Measurements from ENCODE around the gene ANXA2R. TPM values are rescaled to one million over a fixed set of nuclear protein-coding genes. Genes with fewer than 3 reads are reported as not detected.

Gene ANXA2R
- total and polyA plus RNA-seq, 9 of the 15 experiments (the other 6 are each of a cell fraction or from before 2014, with no cell fraction given): 2.1 to 4.8 (median 3.4) TPM

DNA sequence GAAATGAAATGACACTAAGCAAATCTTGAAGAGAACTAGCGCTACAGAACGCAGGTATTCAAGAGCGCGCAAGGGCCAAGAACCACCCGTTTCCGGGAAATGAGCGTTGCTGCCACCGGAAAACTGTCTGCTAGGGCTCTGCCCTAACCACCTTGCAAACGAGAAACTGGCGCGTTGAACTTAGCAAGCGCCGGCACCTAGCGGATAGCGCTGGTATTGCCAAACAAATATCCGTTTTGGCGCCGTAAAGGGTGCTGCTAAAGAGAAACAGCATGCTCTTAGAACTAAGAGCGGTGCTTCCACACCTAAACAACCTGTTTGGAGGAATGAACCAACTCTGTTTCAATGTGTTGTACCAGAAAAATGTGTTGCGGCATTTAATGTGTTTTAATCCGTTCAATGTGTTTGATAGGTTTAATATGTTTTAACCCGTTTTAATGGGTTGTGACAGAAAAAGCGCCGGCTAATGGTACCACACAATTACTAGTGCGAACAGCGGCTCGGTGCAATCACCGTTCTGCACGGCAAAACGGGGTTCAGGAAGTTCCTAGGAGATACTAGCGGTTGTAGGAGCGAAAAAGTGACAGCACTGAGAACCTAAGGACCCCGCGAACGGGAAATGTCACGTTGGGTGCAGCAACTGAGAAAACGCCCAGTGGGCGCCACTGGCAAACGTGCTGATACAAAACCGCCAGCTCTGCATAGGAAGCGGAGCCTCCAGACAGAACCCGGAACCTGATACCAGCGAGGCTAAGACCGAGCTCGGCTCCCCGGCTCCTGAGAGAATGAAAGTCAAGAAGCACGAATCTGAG is at the start of gene ANXA2R (continued):
- TF ChIP-seq SMAD1 (IDR thresholded peaks at IDR 0.05; ENCODE audit: low read depth, low read length, partially characterized antibody): no peak
- TF ChIP-seq, protein P1, sequence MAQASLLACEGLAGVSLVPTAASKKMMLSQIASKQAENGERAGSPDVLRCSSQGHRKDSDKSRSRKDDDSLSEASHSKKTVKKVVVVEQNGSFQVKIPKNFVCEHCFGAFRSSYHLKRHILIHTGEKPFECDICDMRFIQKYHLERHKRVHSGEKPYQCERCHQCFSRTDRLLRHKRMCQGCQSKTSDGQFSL (CRISPR knock-in tag; IDR thresholded peaks at IDR 0.05): no peak
- TF ChIP-seq, protein P1 (tag; IDR thresholded peaks at IDR 0.05): no peak
- TF ChIP-seq ZNF143 (CRISPR knock-in tag; IDR thresholded peaks at IDR 0.05): no peak
- TF ChIP-seq SMC3 (conservative IDR thresholded peaks at IDR 0.05; ENCODE audit: insufficient read depth, low read depth, low read length): peak; percentile 65
- TF ChIP-seq, protein P2, sequence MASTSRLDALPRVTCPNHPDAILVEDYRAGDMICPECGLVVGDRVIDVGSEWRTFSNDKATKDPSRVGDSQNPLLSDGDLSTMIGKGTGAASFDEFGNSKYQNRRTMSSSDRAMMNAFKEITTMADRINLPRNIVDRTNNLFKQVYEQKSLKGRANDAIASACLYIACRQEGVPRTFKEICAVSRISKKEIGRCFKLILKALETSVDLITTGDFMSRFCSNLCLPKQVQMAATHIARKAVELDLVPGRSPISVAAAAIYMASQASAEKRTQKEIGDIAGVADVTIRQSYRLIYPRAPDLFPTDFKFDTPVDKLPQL (IDR thresholded peaks at IDR 0.05; ENCODE audit: extremely low read depth, insufficient read length): no peak
- TF ChIP-seq SOX6 (IDR thresholded peaks at IDR 0.05): no peak; the same call in 1 of the 2 replicates
- peak; percentile 91 for TF ChIP-seq ETV1 (tag; conservative IDR thresholded peaks at IDR 0.05; ENCODE audit: low read depth)
- TF ChIP-seq, protein P3, sequence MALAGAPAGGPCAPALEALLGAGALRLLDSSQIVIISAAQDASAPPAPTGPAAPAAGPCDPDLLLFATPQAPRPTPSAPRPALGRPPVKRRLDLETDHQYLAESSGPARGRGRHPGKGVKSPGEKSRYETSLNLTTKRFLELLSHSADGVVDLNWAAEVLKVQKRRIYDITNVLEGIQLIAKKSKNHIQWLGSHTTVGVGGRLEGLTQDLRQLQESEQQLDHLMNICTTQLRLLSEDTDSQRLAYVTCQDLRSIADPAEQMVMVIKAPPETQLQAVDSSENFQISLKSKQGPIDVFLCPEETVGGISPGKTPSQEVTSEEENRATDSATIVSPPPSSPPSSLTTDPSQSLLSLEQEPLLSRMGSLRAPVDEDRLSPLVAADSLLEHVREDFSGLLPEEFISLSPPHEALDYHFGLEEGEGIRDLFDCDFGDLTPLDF (CRISPR knock-in tag; IDR thresholded peaks at IDR 0.05): no peak; the same call in 1 of the 2 replicates
- TF ChIP-seq ZEB2 (IDR thresholded peaks at IDR 0.05): peak; percentile 7; the same call in 1 of the 2 replicates
- TF ChIP-seq BMI1 (IDR thresholded peaks at IDR 0.05; ENCODE audit: low read length): no peak
- TF ChIP-seq MXI1 (IDR thresholded peaks at IDR 0.05; ENCODE audit: low read depth, low read length): 0 out of 2 replicates have a peak, but pooled peaks have one; percentile 23
- TF ChIP-seq, protein P4, sequence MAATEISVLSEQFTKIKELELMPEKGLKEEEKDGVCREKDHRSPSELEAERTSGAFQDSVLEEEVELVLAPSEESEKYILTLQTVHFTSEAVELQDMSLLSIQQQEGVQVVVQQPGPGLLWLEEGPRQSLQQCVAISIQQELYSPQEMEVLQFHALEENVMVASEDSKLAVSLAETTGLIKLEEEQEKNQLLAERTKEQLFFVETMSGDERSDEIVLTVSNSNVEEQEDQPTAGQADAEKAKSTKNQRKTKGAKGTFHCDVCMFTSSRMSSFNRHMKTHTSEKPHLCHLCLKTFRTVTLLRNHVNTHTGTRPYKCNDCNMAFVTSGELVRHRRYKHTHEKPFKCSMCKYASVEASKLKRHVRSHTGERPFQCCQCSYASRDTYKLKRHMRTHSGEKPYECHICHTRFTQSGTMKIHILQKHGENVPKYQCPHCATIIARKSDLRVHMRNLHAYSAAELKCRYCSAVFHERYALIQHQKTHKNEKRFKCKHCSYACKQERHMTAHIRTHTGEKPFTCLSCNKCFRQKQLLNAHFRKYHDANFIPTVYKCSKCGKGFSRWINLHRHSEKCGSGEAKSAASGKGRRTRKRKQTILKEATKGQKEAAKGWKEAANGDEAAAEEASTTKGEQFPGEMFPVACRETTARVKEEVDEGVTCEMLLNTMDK (IDR thresholded peaks at IDR 0.05; ENCODE audit: borderline replicate concordance, insufficient read depth, low read depth, low read length, poor library complexity, severe bottlenecking): peak; percentile 75
- TF ChIP-seq, protein P5, sequence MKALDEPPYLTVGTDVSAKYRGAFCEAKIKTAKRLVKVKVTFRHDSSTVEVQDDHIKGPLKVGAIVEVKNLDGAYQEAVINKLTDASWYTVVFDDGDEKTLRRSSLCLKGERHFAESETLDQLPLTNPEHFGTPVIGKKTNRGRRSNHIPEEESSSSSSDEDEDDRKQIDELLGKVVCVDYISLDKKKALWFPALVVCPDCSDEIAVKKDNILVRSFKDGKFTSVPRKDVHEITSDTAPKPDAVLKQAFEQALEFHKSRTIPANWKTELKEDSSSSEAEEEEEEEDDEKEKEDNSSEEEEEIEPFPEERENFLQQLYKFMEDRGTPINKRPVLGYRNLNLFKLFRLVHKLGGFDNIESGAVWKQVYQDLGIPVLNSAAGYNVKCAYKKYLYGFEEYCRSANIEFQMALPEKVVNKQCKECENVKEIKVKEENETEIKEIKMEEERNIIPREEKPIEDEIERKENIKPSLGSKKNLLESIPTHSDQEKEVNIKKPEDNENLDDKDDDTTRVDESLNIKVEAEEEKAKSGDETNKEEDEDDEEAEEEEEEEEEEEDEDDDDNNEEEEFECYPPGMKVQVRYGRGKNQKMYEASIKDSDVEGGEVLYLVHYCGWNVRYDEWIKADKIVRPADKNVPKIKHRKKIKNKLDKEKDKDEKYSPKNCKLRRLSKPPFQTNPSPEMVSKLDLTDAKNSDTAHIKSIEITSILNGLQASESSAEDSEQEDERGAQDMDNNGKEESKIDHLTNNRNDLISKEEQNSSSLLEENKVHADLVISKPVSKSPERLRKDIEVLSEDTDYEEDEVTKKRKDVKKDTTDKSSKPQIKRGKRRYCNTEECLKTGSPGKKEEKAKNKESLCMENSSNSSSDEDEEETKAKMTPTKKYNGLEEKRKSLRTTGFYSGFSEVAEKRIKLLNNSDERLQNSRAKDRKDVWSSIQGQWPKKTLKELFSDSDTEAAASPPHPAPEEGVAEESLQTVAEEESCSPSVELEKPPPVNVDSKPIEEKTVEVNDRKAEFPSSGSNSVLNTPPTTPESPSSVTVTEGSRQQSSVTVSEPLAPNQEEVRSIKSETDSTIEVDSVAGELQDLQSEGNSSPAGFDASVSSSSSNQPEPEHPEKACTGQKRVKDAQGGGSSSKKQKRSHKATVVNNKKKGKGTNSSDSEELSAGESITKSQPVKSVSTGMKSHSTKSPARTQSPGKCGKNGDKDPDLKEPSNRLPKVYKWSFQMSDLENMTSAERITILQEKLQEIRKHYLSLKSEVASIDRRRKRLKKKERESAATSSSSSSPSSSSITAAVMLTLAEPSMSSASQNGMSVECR (CRISPR knock-in tag; IDR thresholded peaks at IDR 0.05): no peak
- TF ChIP-seq ZKSCAN1 (IDR thresholded peaks at IDR 0.05; ENCODE audit: low read depth, low read length): peak; percentile 57; the same call in 1 of the 2 replicates
- TF ChIP-seq YY1 (IDR thresholded peaks at IDR 0.05; ENCODE audit: borderline replicate concordance in 1 of 3, control insufficient read depth in 1 of 3, extremely low read depth in 1 of 3, insufficient read depth in 3 of 3, insufficient read length in 1 of 3, insufficient replicate concordance in 2 of 3, low read depth in 1 of 3, low read length in 2 of 3): peak in 1 of 3 experiments; percentile 73

Data from K562 (cell line).